Spleen (tissue), 11 donors: ENCODE measurements around the gene CYP11A1. TPM values are rescaled to one million over a fixed set of nuclear protein-coding genes. Genes with fewer than 3 reads are reported as not detected.
A peak's percentile ranks its signal among the peaks of the same experiment; 100 is the strongest.

Experiments used
- DNase-seq: peaks from one replicate; pipeline ENCODE4 v3.0.0-alpha.2; 2020
- H3K27ac ChIP-seq, 8 donors: fragments of 200-600 bp; sonication (generic) in 7 of 8; 1 replicate in 4 of 8; 2 replicates in 4 of 8; pipeline versions ENCODE4 v1.5.0 to v1.8.0; 2016 to 2021; ENCODE audit warnings: inconsistent platforms in 4 of 8, mild to moderate bottlenecking in 4 of 8, moderate library complexity in 1 of 8
- H3K27me3 ChIP-seq, 7 donors: fragments of 200-600 bp; sonication (generic) in 6 of 7; replicated peaks in 1 of 7; 1 replicate in 4 of 7; 2 replicates in 3 of 7; pipeline versions ENCODE4 v1.5.0 to v1.8.0; 2016 to 2021; ENCODE audit warnings: inconsistent platforms in 3 of 7, mild to moderate bottlenecking in 1 of 7
- H3K36me3 ChIP-seq, 6 donors: fragments of 200-600 bp; sonication (generic) in 5 of 6; 1 replicate in 4 of 6; 2 replicates in 2 of 6; pipeline versions ENCODE4 v1.5.0 to v1.8.0; 2016 to 2021; ENCODE audit warnings: inconsistent platforms in 2 of 6
- H3K4me1 ChIP-seq, 6 donors: fragments of 200-600 bp; sonication (generic) in 5 of 6; 1 replicate in 3 of 6; 2 replicates in 3 of 6; pipeline versions ENCODE4 v1.5.0 to v1.8.0; 2016 to 2021; ENCODE audit warnings: inconsistent platforms in 3 of 6
- H3K4me3 ChIP-seq, 8 donors: fragments of 200-600 bp; sonication (generic) in 7 of 8; 1 replicate in 4 of 8; 2 replicates in 4 of 8; pipeline versions ENCODE4 v1.5.0 to v1.8.0; 2016 to 2021; ENCODE audit warnings: inconsistent platforms in 4 of 8, mild to moderate bottlenecking in 4 of 8, moderate library complexity in 2 of 8
- H3K9me3 ChIP-seq, 8 donors: fragments of 200-600 bp; sonication (generic) in 7 of 8; 1 replicate in 4 of 8; 2 replicates in 4 of 8; pipeline versions ENCODE4 v1.5.0 to v1.8.0; 2016 to 2021; ENCODE audit warnings: inconsistent platforms in 4 of 8
- CTCF ChIP-seq, 11 experiments: fragments of 200-600 bp in 7 of 11; fragments of 450-650 bp in 4 of 11; sonication (generic) in 4 of 11; IDR thresholded peaks in 8 of 11; conservative IDR thresholded peaks in 3 of 11; 1 replicate in 7 of 11; 2 replicates in 4 of 11; pipeline versions ENCODE4 v1.4.0 to v1.8.0; 2016 to 2021; ENCODE audit warnings: antibody characterized with exemption in 11 of 11, inconsistent platforms in 4 of 11, mild to moderate bottlenecking in 1 of 11
- POLR2A ChIP-seq, 3 donors: fragments of 450-650 bp; IDR thresholded peaks; one replicate each; pipeline ENCODE4 v1.5.1; 2017; ENCODE audit warnings: antibody characterized with exemption in 3 of 3, mild to moderate bottlenecking in 1 of 3
- POLR2AphosphoS5 ChIP-seq, 3 donors: sonication (generic); formaldehyde crosslinking; IDR thresholded peaks; one replicate each; pipeline ENCODE4 v1.5.1; 2017; ENCODE audit warnings: antibody characterized with exemption in 3 of 3
- WGBS, 5 donors: extraction: QIAGEN DNeasy Blood & Tissue Kit in 3 of 5; methylation state at CpG; one replicate each; pipeline versions ENCODE4 v1.1.5 to v1.1.7; 2013 to 2018; 5-methylcytosine and 5-hydroxymethylcytosine counted together
- intact Hi-C: fragments of 100-400 bp; cut with DNase I; formaldehyde crosslinking; loops from one replicate; pipeline ENCODE4 v1.15.0; 2023; ENCODE audit warnings: low total_unique reads
- polyA plus RNA-seq, 3 donors: library from polyadenylated mRNA; stranded (reverse); fragments of 200-250 nt; gene quantifications; one replicate each; pipeline ENCODE4 v1.2.1, GENCODE V29; 2013
- total RNA-seq, 7 donors: library from RNA; depleted of rRNA in 3 of 7; stranded (reverse); fragments of >200 nt in 3 of 7; fragmentation: NEBNext Ultra II Directional in 4 of 7; extraction: Animal tissue kit (Norgen Biotek cat#: 25700) in 4 of 7; gene quantifications; one replicate each; pipeline versions ENCODE4 v1.1.0 to v1.2.1, GENCODE V29; 2016 to 2021
- donor health status: healthy with polysubstance abuse.
- donor health status: DM: no; HTN: no; CAD: no; lungs with moderate emphysema.
- donor health status: DM: no; HTN: no; CAD: no.
- donor health status: Bipolar disorder and iron deficiency.
- donor health status: healthy.
- donor health status: DM: no; HTN: no; CAD: no.
- donor health status: DM: yes; HTN: yes; CAD: no.

The CYP11A1 gene
- total and polyA plus RNA-seq, 10 donors: 1.6 to 14.3 (median 4.9) TPM

- no peak overlapping the region for H3K4me3 ChIP-seq
- intact Hi-C loops: no loop called here
- no peaks in the 10 kb centered on the region for H3K27me3 ChIP-seq
- WGBS, 5 donors: 53 to 67% (median 62%) methylated on average over 10 to 11 of the region's 11 CpGs
- no peaks in the 10 kb centered on the region for H3K9me3 ChIP-seq
- H3K4me1 ChIP-seq: peaks cover 78 to 100% (median 97%) of the 10 kb centered on the region in 6 donors
- TF ChIP-seq POLR2AphosphoS5 (IDR thresholded peaks at IDR 0.05) (peak in 1 of 3 donors; percentile 34), POLR2A (IDR thresholded peaks at IDR 0.05) (no peak)
- no peaks in the 10 kb centered on the region for H3K36me3 ChIP-seq
- DNase-seq: no peak
- H3K27ac ChIP-seq: peak overlapping the region in 7 of 8 donors; percentile 77 to 93 (median 85)
Measured at GRCh38 chr15:74400915-74401757, 33.7 kb upstream of the CYP11A1 start.

GRCh38 chr15:74400313-74400860 lies 32.9 kb upstream of the CYP11A1 start:
- WGBS, 5 donors: 55 to 67% (median 60%) methylated on average over 10 of the region's 10 CpGs
- Histone ChIP-seq H3K36me3 (no peaks in the 10 kb centered on the region), H3K27ac (peak overlapping the region; percentile 13 to 93 (median 84)), H3K4me3 (no peak overlapping the region), H3K27me3 (no peaks in the 10 kb centered on the region), H3K9me3 (no peaks in the 10 kb centered on the region), H3K4me1 (peaks cover 72 to 100% (median 99%) of the 10 kb centered on the region in 6 donors)
- TF ChIP-seq CTCF (IDR thresholded peaks at IDR 0.05 in 8 of 11, conservative IDR thresholded peaks at IDR 0.05 in 3 of 11) (no peak), POLR2A (IDR thresholded peaks at IDR 0.05) (no peak), POLR2AphosphoS5 (IDR thresholded peaks at IDR 0.05) (no peak)
- intact Hi-C loops: no loop called here
- no peak for DNase-seq

- WGBS, 5 donors: 18 to 35% (median 29%) methylated on average over 4 to 5 of the region's 5 CpGs
- Histone ChIP-seq H3K9me3 (no peaks in the 10 kb centered on the region), H3K4me3 (no peak overlapping the region), H3K36me3 (no peaks in the 10 kb centered on the region), H3K4me1 (peaks cover 65 to 100% (median 95%) of the 10 kb centered on the region in 6 donors), H3K27me3 (no peaks in the 10 kb centered on the region), H3K27ac (peak overlapping the region; percentile 13 to 93 (median 84))
- TF ChIP-seq CTCF (IDR thresholded peaks at IDR 0.05 in 8 of 11, conservative IDR thresholded peaks at IDR 0.05 in 3 of 11) (no peak), POLR2AphosphoS5 (IDR thresholded peaks at IDR 0.05) (peak; percentile 43 to 76 (median 66)), POLR2A (IDR thresholded peaks at IDR 0.05) (no peak)
- intact Hi-C loops: no loop called here
- DNase-seq: peak; percentile 86
Measured at GRCh38 chr15:74399511-74400312, 32.3 kb upstream of the CYP11A1 start.

- H3K4me3 ChIP-seq: no peak overlapping the region
- H3K4me1 ChIP-seq: peaks cover 59 to 100% (median 91%) of the 10 kb centered on the region in 6 donors
- WGBS, 5 donors: 66 to 81% (median 73%) methylated on average over 3 of the region's 3 CpGs
- H3K27ac ChIP-seq: peak overlapping the region in 7 of 8 donors; percentile 71 to 93 (median 85)
- intact Hi-C loops: no loop called here
- no peak for DNase-seq
- no peak for TF ChIP-seq POLR2AphosphoS5 (IDR thresholded peaks at IDR 0.05)
- TF ChIP-seq CTCF (IDR thresholded peaks at IDR 0.05 in 8 of 11, conservative IDR thresholded peaks at IDR 0.05 in 3 of 11): no peak
- no peak for TF ChIP-seq POLR2A (IDR thresholded peaks at IDR 0.05)
- no peaks in the 10 kb centered on the region for H3K36me3 ChIP-seq
- no peaks in the 10 kb centered on the region for H3K27me3 ChIP-seq
- no peaks in the 10 kb centered on the region for H3K9me3 ChIP-seq
Measured at GRCh38 chr15:74399100-74399499, 31.7 kb upstream of the CYP11A1 start.
